ENCODE results near the gene TSKS.

Gene TSKS

DNA sequence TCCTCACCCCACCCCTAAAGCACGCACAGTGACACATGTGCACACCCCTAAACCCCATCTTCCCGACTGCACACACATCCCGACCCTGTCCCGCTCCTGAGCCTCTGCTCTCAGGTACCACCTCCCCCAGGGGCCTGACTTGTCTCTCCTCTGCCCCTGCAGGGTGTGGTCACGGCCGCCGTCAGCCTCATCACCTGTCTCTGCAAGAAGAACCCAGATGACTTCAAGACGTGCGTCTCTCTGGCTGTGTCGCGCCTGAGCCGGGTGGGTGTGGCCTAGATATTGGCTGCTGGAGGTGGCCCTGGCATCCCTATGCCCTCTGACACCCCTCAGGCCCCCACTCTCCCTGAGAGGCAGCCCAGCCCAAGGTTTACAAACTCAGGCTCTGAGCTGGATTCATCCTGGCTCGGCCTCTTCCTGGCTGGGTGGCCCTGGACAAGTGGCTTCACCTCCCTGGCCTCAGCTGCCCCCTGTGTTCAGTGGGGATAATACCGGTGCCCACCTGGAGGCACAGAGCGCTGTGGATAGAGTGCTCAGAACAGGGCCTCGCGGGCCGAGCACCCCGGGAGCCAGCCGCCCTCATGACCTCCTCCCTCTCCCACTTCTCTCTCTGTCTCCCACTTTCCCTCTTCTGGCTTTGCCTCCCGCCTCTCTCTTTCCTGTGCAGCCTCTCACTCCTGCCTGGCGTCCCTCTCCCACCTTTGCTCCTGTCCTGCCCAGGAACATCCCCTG, 29.9 kb upstream of the TSKS start:
- DNase-seq: no peak

DNA sequence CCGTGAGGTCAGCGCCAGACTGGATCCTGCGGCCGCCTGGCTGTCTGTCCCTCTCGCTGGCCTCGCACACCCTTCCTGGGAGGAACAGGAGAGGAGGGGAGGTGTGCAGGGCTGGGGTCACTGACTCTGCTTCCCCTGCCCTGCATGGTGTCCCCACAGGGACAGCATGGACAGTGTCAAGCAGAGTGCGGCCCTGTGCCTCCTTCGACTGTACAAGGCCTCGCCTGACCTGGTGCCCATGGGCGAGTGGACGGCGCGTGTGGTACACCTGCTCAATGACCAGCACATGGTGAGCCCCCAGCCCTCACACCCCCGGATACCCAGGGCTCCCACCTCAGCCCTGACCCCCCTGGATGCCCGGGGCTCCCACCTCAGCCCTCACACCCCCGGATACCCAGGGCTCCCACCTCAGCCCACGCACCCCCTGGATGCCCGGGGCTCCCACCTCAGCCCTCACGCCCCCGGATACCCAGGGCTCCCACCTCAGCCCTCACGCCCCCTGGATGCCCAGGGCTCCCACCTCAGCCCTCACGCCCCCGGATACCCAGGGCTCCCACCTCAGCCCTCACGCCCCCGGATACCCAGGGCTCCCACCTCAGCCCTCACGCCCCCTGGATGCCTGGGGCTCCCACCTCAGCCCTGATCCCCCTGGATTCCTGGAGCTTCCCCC, 28.8 kb upstream of the TSKS start:
- DNase-seq: no peak

DNA sequence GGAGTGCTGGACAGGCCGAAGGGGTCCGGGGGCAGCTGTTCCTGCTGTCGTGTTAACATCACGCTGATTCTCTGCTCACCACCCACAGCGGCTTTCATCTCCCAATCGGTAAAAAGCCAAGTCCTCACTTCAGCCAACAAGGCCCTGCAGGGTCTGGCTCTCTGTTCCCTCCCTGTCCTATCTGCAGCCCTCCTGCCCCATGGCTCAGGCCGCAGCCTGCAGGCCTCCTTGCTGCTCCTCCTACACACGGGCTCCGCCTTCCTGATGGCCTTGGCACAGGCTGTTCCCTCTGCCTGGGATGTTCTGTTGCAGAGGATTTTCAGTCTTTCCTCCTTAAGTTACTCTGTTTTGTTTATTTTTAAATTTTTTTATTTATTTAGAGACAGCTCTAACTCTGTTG, 27.8 kb upstream of the TSKS start:
- DNase-seq: no peak

DNA sequence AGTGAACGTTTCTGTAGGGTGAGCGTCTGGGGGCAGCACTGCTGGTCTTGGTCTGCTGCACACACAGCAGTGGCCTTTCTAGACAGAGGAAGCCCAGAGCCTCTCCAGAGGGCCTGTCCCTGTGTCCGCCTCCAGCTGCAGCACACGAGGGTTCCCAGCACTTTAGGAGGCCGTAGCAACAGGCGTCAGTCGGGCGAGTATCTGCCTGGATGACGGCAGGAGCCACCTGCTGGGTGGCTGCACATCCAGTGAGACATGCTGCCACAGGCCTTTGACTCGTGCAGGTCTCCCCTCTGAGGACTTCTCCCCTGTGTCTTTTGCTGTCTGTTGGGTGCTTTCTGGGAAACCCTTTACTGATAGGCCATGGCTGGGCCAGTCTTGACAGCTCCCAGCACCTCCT, 25.8 kb upstream of the TSKS start:
- no peak for DNase-seq

DNA sequence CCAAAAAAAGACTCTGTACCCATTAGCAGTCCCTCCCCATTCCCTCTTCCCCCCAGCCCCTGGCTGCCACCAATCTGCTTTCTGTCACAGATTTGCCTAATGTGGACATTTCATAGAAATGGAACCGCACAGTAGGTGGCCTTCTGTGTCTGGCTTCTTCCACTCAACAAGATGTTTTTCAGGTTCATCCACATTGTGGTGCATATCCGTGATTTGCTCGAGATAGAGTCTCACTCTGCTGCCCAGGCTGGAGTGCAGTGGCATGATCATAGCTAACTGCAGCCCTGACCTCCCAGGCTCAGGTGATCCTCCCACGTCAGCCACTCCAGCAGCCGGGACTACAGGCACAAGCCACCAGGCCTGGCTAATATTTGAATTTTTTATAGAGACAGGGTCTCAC, 24.6 kb upstream of the TSKS start:
- no peak for DNase-seq

DNA sequence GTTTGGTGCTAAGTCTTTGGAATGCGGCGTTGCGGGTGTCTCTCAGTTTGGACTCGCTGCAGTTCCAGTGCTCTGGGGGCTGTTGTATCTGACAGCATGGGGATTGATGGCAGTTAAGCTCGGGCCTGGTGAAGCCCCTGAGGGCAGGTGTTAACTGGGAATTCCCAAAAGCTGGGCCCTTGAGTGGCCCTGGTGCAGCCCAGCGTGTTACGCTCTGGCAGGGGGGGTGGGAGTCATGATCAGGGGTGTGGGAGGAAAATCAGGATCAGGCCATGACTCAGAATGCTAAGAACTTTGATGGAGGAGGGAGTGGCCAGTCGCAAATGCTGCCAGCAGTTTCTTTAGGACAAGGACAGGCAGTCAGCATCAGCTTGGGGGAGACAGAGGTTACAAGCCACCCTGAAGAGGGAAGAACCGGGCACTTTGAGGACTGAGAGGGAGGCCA, 23.3 kb upstream of the TSKS start:
- no peak for DNase-seq

DNA sequence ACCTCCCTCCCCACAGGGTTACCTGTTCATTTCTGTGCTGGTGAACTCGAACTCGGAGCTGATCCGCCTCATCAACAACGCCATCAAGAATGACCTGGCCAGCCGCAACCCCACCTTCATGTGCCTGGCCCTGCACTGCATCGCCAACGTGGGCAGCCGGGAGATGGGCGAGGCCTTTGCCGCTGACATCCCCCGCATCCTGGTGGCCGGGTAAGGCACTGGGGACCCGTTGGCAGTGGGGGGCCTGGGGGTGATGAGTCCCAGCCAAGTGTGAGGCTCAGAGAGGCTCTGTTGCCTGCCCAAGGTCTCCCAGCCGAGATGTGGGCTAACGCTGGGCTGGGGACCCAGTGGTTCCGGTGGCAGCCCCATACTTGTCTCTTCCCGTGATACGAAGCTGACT, 19.4 kb upstream of the TSKS start:
- DNase-seq: no peak

DNA sequence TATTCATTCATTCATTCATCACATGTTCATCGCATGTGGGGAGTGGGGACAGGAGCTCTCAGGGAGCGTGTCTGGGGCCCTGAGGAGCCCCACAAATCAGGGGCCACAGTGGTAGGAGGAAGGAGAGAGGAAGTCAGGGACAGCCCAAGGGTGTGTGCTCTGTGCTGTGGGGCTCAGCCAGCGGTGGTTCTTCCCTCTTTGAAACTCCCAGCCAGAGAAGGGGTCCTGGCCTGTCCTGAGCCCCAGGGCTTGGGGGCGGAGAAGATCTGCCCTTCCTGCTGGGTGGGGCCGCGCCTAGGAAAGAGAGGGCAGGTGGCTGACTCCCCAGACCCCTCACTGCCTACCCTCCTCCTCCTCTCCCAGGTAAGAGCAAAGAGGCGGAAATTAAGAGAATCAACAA, 18.3 kb upstream of the TSKS start:
- DNase-seq: no peak

DNA sequence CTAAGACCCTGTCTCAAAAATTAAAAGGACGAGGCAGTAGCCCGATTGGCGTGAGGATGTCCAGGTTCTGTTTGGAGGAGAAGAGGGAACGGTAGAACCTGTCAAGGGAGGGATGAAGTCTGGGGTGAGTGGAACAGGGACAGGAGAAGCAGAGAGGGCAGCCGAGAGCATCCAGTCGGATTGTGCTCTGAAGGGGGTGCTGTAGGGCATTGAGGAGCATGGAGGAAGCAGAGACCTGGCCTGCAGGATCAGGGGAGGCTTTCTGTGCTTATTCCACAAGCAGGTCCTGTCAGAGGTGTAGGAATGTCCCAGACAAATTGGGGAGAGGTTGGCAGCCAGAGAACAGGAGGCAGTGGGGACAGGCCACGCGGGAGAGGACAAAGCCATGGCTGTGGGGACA, 17.8 kb upstream of the TSKS start:
- DNase-seq: no peak

DNA sequence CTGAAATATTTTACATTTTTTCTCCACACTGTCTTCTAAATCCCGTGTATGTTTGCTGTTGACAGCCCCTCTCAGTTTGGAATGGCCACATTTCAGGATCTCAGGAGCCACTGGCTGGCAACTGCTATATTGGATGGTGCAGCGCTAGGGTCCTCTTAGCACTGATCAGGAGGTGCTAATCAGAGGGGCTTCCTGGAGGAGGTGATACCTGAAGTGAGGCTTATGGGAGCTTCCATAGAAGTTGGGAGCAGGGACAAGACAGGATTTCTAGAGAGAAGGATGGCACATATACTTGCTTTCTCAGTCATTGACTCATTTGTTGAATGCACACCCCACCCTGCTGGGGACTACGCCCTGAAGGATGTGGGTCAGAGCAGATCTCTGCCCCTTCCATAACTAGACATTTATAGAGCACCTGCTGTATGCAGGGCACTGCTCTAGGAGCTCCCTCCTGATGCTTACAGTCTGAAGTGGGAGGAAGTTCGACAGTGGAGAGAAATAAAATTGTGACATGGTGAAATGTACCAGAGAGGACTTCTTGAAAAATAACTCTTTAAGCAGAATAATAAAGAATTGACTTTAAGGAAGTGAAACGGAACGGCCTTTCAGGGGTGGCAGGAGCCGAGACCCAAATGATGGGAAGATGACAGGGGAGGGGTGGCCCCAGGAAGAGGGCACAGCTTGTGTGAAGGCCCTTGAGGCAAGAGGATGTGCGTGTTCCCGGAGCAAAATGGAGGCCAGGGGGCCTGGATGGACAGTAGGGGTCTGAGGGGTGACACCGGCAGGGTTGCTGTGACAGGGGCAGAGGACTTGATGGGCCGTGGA, 16.8 kb upstream of the TSKS start:
- DNase-seq: no peak

DNA sequence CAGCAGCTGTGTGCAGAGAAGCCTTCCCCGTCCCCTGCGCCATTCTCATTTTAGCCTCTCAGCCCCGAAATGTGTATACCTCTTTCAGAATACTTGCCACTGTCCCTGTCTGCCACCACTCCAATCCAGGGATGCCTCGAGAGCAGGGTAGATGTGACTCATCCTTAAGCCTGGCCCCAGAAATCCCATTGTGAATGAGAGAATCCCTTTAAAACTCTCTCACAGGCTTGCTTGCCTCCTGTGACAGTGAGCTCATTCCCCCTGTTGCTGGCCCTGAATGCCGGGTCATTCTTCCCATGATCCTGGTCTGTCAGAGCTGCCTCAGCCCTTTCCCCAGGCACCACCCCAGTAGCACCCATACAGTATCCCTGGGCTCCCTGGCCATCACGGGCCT, 13.3 kb upstream of the TSKS start:
- DNase-seq: no peak

DNA sequence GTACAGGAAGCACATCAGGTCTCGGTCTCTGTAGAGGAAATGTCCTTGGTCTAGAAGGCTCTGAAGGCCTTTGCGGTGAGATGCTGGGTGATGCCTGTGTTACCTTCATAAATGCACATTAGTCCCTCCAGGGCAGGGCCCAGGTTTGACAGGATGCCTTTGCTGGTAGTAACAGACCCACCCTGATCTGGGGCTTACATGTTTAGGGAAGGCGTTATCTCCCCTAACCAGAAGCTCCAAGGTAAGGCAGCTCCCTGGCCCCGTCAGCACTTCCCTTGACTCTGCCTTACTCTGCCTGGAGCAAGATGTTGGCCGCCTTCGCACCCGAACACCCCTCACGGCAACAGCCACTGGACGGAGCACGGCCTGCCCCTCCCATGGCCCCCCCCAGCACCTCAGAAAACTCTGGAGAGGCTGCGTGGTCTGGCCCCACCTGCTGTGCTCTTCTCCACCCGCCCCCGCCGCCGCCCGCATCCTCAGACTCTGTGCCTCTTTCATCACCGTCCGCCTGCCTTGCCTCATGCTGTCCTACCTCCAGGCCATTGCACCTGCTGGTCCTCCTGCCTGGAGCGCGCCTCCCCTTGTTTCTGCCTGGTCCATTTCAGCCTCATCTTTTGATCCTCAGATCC, 12.8 kb upstream of the TSKS start:
- DNase-seq: no peak

DNA sequence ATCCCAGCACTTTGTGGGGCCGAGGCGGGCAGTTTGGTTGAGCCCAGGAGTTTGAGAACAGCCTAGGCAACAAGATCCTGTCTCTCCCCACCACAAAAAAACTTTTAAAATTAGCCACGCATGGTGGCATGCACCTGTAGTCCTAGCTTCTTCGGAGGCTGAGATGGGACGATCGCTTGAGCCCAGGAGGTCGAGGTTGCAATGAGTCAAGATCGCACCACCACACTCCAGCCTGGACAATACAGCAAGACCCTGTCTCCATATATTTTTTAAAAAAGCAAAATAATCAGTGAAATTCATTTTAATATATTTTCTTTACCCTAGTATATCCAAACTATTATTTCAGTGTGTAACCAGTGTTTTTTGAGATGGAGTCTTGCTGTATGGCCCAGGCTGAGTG, 11.9 kb upstream of the TSKS start:
- no peak for DNase-seq

DNA sequence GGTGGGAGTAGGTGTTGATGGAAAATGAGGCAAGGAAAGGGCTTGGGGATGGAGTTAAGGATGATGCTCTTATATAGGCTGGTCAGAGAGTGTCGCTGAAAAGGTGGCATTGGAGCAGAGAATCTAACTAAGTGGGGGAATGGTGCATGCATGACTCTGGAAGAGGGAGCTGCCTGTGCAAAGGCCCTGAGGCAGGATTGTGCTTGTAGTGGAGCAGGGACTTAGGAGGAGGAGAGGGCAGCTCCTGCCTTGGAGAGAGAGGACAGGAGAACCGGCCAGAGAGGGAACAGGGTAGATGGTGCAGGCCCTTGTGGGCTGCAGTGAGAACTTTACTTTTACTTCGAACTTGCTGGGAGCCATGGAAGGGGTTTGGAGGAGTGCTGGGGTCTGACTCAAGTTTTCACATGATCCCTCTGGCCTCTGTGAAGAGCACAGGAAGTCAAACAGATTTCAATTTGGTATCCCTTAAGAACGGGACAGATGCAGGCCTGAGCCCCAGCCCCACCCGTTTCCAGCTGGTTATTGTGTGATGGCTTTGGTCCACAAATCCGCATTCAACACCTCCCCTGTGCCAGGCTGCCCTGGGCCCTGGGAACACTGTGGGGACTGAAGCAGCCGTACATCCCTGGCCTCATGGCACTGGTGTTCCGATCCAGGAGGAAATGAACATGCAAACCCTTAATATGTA, 10.7 kb upstream of the TSKS start:
- DNase-seq: no peak

DNA sequence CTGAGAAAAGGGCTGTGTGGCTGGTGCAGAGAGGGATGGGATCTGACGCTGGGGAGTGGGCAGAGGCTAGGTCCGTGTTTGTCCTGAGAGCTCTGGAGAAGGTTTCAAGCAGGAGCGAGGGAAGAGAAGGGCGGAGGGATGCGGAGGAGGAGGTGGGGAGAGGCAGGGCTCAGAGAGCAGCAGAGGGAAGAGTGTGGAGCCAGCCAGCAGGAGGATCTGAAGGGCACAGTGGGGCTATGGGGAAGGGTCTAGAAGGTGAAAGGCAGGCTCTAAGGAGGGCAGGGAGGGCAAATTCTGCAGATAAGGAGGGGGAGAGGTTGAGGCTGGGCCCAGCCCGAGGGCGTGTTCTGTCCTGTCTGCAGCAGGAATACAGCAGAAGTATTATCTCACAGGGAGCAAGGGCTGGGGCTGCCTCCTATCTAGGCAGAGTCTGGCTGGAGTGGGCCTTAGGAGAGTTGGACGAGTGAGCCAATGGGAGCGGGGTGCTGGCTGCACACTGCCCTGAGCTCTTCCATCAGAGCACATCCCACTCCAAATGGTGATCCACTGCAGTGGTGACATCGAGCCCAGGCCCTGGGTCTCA, 9.8 kb upstream of the TSKS start:
- DNase-seq: no peak

DNA sequence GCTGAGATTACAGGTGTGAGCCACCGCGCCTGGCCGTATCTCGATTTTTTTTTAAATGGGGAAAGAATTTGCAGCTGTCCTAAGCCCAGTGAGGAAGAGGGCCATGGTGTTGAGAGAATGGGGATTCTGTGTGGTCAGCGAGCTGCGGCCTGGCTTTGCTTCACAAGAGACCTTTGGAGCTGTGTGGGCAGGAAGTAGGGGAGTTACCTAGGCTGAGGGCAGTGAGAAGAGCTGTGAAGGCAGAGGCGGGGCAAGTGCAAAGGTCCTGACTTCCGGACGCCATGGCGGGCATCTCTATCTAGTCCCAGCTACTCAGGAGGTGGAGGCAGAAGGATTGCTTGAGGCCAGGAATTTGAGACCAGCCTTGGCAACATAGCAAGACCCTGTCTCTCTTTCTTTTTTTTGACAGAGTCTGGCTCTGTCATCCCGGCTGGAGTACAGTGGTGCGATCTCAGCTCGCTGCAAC, 8.6 kb upstream of the TSKS start:
- DNase-seq: no peak

DNA sequence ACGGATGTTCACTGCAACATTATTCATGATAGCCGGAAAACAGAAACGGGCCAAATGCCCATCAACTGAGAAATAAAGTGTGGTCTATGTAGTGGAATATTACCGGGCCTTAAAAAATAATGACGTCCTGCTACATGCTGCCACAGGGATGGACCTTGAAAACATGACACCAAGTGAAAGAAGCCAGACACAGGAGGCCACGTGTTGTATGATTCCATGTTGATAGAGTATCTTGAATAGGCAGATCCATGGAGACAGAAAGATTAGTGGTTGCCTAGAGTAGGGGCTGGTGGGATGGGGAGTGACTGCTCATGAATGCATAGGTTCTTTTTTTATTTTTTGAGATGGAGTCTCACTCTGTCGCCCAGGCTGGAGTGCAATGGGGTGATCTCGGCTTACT, 7.4 kb upstream of the TSKS start:
- no peak for DNase-seq

DNA sequence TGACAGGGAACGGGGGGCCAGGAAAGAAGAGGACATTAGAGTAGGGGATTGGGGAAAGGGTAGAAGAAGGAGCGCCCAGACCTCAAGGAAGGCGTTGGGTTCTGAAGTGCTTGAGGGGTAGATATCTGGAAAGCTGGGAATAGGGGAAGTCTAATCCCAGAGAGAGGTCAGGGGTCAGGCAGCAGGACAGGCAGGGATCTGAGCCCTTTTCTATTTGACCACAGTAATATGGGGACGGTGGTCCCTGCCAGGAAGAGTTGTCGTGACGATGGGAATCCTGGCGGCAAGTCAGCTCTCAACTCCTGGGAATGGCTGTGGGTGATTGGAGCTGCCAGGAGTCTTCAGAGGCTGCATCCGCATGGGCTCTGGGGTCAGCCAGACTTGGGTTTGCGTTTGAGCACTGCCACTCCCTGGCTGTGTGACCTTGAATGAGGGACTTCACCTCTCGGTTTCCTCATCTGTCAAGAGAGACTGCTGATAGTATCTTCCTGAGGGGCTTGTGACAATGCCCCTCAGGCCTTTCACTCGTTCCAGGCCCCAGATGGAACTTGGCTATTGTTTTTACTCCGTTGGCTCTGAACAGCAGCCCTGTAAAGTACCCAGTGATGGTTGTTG, 5.0 kb upstream of the TSKS start:
- DNase-seq: no peak

DNA sequence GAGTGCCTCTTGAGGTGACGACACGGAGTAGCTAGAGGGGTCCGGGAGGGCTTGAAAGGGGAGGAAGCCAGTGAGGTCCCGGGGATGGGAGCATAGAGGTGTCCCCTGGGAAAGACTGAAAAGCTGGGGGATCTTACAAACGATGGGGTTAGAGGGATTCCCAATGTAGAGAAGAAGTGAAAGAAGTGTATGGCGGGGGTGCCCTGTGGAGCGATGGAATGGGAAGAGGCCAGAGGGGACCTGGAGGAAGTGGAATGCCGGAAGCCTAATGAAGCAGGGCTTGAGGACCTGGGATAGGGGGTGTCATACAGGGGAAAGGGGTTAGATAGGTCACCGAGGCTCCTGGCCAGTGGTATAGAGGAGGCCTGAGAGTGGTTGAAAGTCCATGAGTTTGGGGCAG, 4.3 kb upstream of the TSKS start:
- DNase-seq: no peak

DNA sequence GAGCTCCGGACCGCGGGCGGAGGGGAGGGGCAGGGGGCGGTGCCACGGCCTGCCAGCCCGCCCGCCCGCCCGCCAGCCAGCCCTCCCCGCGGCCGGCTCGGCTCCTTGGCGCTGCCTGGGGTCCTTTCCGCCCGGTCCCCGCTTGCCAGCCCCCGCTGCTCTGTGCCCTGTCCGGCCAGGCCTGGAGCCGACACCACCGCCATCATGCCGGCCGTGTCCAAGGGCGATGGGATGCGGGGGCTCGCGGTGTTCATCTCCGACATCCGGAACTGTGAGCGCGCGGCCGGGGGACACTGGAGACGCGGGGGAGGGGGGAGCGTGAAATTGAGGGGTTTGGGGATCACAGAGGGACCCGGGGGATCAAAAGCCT, 3.8 kb upstream of the TSKS start, which contains the start of gene AP2A1:
TSS of gene AP2A1 (plus strand) at position 72 of the 370 bp plus-strand sequence. CDS start at position 205, 133 bp downstream.
- no peak for DNase-seq

DNA sequence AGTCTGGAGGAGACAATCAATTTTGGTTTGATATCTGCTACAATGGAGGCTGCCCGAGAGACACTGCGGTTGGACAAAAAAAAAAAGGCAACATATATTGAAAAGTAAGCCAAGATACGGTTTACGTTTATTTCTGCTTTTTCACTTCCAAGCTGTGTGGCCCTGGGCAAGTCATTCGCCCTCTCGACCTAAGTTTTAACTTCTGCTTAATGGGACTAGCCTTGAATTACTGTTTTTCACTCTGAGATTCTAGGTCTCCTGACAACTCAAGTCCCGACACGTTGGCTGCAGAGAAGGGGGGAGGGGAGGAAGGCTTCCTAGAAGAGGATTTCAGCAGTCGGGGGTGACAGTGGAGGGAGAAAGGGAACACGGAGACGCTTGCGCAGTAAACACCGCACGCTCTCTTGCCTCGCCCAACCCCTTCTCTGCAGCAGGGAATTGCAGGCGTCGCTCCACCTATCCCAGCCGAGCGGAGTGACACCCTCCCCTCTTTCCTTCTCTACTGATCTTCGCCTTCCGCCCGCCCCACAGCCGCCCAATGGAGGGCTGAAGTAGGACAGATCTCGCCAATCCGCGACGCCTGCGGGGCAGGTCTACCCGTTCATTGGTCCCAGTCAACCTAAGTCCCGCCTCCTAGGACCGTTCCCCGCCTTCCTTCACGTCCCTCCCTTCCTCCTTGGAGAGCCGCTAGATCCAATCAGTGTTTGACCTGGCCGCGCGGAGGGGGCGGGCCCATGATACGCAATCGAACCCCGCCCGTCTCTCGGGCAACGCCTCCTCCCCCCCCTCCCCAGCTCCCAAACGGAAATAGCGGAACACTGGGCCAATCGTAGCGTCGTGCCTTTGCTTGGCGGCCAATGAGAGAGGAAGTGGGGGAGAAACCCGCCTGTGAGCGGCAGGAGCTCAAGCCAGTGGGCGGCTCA, 3.2 kb upstream of the TSKS start:
- DNase-seq: peak; percentile 99

Data from SHP77 treated with DMSO at 0.1 percent for 48 hours (cell line).